GM18505 (cell line): Measurements from ENCODE around the gene ENPP5.
"Not testable (repeated sequence)": the region's sequence is repeated elsewhere in the genome, so short reads cannot be mapped to it uniquely, and the experiment has no call there.

Experiments used
- ATAC-seq: cut with Tn5 transposase; IDR thresholded peaks from one replicate; pipeline ENCODE4 v1.9.1; 2021; ENCODE audit not compliant: unreplicated experiment
- POLR2A ChIP-seq: IDR thresholded peaks from 4 replicates; pipeline ENCODE4 v1.6.1; 2011; ENCODE audit warnings: borderline replicate concordance; ENCODE audit not compliant: insufficient read depth, insufficient read length; ENCODE audit errors: extremely low read depth

Gene ENPP5

DNA sequence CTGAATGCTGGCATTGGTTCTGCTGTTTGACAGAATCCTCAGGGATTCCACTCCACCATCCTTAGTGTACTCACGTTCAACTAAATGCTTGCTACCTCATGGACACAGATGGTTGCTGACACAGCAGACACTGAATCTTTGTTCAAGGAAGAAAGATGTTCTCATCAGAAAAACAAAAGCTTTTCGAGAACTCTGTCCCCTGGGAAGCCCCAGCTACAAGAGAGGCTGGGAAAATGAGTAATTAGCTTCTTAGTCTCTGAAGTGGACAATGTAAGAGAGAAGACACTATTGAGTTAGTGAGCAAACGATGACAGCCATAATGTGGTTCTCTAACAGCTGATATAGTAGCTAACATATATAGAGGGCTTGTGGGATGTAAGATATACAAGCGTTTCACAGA lies 30.9 kb upstream of the ENPP5 start:
- no peak for TF ChIP-seq POLR2A
- no peak for ATAC-seq

DNA sequence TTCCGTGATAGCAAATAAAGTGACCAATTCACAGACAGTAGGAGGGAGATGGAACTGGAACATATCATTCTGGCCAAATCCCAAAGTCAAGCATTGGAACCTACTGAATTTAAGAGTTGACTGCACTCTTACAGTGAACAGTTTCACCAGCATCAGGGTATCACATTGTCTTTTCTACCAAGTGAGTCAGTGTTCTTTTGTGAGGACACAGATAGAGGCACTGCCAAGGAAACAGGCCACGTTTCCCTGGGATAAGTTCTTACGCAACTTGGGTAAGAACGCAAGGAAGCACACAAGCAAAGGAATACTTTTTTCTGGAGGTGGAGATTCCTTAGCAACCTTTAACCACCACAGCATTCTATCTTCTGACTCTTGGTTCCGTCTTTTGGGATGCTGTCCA lies 28.6 kb upstream of the ENPP5 start:
- no peak for ATAC-seq
- TF ChIP-seq POLR2A = no peak

DNA sequence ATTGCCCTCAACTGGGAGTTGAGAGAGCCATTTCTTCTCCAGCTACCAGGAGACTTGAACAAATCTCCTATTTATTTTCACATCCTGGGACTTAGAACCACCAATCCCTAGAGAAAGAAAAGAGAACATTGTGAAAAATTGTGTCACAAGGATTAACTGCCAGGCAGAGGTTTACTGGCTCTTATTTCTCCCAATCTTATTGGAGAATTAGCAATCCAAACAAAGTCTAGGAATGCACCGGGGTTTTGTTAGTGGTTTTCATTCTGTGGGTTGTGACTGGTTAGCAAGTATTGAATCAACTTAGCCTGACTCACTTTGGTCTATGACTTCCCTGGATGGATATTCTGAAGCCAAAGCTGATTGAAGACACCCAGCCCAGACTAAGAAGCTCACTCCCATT lies 21.2 kb upstream of the ENPP5 start:
- TF ChIP-seq POLR2A = no peak
- no peak for ATAC-seq

DNA sequence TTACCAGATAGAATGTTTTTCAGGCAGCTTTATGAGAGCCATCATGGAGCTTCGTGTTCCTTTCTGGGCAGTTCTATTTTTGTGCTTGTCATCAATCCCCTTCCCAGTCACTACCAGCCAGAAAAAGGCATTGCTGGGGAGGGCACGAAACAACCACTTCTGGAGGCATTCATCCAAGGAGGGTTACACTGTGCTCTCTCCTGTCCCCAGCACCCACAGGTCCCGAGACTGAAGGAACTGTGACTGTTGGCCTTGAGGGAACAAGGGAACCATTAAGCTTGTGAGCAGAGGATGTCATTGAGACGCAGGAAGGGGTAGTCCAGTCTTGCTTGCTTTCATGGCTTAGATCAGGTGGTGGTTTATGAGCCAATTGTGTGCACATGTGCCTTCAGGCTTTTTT lies 20.1 kb upstream of the ENPP5 start:
- TF ChIP-seq POLR2A = no peak
- no peak for ATAC-seq

DNA sequence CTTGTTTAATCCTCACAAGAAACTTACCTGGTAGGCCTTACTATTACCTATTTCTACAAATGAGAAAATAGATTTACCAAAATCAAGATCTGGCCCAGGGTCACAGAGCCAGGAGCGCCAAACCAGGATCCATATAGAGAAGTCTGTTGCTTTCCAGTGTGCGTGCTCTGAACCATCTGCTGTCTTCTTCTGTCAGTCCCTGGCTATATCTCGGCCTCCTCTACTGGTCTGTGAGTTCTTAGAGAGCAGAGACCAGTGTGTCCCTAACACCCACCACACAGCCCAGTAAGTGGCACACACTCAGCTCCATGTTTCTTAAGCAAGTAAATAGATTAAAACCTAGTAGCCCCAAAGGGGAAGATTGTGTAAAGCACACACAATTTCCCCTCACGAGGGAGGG lies 18.9 kb upstream of the ENPP5 start:
- no peak for ATAC-seq
- TF ChIP-seq POLR2A = no peak

DNA sequence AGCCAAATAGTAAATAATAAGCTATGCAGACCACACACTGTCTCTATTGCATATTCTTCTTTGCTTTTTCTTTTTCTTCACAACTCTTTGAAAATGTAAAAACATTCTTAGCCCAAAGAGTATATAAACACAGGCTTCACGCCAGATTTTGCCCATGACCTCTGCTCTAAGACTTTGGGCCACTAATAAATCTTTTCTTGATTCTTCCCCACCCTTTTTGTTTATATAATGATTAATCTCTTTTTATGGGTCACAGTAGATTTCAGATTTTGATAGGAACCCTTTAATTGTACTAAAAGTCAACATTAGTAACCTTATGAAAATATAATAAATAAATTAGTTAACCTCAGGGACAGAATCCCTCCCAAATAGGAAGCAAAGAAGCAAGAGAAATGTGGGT lies 15.8 kb upstream of the ENPP5 start:
- TF ChIP-seq POLR2A = no peak
- ATAC-seq = no peak

DNA sequence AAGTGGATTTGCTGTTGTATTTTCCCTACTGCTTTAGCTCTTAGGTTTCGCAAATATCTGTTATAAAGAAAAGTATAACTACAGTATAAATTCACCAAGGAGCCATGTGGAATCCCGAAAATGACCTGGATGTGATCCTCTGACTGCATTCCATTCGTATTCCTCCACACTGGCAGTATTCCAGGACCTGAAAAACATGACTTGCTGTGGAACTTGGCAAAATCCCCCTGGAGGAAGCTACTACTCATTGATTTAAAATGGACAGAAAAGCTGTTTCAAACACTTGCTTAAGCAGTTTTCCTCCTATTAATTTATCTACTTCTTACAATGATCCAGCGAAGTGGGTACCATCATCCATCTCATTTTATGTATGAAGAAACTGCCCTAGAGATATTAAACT lies 13.3 kb upstream of the ENPP5 start:
- no peak for ATAC-seq
- no peak for TF ChIP-seq POLR2A

DNA sequence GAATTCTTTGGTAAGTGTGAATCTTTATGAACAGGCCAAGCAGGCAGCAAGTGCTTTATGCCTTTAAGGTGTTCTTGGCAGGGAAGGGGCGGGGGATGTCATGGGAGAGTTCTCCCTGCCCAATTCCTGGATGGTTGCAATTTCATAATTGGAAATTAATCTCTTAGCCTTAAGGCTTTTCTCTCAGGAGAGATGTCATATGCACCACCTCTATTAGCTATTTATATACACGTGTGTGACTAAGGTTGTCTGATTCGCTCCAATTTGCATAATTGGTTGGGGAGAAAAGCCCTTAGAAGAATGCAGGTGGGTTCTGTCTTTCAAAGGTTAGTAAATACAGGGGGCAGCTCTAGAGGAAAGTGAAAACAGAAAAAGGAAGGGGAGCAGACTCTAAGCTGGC lies 5.2 kb upstream of the ENPP5 start:
- no peak for ATAC-seq
- TF ChIP-seq POLR2A = no peak

DNA sequence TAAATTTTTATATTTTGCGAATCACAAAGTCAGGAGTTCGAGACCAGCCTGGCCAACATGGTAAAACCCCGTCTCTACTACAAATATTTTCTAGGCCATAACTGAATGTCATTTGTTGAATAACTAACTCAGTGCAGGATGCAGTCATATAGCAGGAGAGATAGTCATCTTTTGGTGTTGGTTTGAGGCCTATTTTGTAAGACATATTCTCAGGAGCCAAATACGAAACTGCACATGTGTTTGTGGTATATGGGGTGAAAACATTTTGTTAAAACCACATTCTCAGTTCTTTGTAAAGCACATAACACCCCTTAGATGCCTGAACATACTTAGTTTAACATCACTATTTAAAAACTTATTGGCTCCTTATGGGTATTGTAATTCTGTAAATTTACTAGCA lies 4.7 kb upstream of the ENPP5 start:
- peak; percentile 63 for ATAC-seq
- no peak for TF ChIP-seq POLR2A

DNA sequence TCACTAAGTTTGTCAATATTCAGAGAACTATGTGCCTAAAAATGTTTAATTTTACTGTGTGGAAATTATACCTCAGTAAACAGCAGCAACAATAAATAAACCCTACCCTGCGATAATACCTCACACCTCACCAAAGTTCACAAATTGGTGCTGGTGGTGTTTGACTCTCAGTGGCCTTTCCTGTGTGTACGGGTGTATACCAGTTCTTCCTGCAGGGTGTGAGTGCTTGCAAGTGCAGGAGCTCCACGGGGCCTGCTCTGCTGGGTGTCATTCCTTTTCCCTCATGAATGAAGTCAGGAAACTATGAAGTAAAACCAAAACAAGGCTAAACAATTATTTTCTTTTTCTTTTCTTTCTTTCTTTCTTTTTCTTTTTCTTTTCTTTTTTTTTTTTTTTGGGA lies 4.1 kb upstream of the ENPP5 start:
- ATAC-seq = no peak
- no peak for TF ChIP-seq POLR2A

DNA sequence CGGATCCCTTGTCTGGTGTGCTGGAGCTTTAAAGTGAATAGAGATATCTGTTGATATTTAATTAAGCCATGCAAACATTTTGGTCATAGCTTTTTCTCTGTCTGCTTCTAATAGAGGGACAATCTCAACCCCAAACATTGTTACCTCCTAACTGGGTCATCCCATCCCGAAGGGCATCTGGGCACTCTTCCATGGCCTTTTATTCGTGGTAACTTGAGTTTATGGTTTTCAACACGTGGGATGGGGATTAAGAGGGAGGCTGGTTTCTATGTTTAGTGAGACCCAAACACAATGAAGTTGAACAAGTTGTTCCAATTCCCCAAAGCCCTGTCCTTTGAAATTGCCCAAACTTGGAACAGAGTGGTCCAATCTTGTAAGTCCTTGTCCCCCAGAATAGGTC lies 1.4 kb upstream of the ENPP5 start:
- no peak for TF ChIP-seq POLR2A
- ATAC-seq = no peak

DNA sequence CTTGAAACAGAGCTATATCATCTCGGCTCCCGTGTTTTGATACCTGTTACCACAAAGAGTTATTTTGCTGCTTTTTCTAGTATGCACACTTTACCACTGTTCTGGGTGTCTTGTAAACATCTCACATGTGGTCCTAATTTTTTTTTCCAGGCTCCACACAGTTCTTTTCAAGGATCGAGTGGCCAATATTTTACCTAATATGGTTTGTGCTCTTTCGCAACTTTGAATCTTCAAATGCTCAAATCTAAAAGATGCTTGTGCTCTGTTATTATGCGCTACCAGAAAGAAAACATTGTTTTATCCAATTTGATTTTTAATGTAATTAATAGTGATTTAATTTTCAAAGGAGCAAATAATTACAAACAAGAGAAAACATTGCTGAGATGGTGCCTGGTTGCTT lies 10.7 kb downstream of the ENPP5 start:
- no peak for ATAC-seq
- TF ChIP-seq POLR2A = no peak

DNA sequence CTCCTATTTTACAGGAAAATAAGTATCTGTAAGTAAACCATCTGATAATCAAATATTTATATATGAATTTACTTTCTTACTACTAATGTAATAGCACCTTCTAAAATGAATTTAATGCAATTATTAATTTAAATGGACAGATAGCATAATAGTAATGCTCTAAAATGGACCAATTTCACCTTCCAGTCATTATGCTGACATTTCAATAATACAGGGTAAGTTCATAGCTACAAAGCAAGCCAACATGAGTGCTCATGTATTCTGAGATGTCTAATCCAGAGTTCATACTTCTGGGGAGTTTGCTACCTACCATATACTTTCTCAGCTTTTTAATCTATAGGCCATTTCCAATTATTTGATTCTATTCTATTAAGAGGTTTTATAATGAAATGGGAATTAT lies 11.6 kb downstream of the ENPP5 start:
- no peak for ATAC-seq
- TF ChIP-seq POLR2A = no peak

DNA sequence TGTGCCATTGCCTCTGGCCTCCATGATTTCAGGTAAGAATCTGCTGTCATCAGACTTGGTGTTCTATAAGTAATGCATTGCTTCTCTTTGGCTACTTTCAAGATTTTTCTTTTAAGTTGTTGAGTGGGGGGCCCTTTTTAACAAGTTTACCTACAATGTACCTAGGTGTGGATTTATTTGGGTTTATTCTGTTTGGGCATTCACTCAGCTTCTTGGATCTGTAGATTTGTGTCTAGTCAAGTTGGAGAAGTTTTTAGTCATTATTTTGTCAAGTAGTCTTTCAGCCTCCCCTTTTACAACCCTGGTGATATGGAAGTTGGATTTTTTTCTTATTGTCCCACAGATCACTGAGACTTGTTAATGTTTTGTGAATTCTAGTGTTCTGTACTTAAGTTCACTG lies 14.1 kb downstream of the ENPP5 start:
- TF ChIP-seq POLR2A = no peak
- ATAC-seq = no peak

DNA sequence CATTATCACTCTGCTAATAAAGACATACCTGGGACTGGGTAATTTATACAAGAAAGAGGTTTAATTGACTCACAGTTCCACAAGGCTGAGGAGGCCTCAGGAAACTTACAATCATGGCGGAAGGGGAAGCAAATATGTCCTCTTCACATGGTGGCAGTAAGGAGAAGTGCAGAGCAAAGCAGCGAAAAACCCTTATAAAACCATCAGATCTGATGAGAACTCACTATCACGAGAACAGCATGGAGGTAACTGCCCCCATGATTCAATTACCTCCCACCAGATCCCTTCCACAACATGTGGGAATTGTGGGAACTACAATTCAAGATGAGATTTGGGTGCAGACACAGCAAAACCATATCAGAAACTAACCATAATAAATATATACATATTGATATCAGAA lies 21.7 kb downstream of the ENPP5 start:
- ATAC-seq = not testable (repeated sequence)

DNA sequence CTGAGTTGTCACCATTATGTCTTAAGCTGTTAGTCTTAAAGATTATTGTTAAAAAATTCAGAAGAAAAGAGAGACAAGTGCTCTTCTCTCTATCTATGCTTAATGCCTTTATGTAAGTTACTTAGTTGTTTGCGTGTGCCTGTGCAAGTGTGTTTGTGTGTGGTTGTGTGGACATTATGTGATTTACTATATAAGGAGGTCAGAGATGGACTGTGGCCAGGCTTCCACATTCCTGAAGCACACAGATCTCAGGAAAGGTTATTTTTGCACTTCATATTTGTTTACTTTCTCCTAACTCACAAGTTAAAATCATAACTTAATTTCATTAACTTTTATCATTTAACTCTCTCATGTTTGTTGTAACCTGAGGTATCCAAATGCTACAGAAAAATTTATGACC lies 26.5 kb downstream of the ENPP5 start:
- TF ChIP-seq POLR2A = no peak
- ATAC-seq = no peak
